ENCODE results near the gene RCAN1.
A peak's percentile ranks its signal among the peaks of the same experiment; 100 is the strongest.
"Not testable (repeated sequence)": the region's sequence is repeated elsewhere in the genome, so short reads cannot be mapped to it uniquely, and the experiment has no call there.

Gene RCAN1

DNA sequence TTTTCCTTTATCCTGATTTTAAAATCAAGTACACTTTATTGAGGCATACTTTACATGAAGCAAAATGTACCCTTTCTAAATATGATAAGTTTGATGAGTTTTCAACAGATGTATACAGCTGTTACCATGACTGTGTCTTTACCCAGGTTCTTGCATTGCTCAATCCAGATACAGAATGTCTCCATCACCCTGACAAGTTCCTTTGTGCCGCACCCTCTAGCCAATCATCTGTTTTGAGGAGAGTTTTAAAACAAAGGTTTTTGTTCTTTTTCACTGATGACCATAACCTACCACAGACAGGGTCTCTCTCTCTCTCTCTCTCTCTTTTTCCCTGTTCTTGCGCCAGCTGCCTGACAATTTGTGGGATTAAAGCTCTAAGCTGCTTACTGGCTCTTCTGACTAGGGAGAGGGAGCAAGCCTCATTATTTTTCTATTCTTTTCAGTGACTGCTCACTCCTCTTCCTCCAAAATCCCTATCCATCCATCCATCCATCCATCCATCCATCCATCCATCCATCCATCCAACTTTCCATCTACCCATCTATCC, 101.7 kb downstream of the RCAN1 start:
- peak; percentile 67 to 72 for DNase-seq

DNA sequence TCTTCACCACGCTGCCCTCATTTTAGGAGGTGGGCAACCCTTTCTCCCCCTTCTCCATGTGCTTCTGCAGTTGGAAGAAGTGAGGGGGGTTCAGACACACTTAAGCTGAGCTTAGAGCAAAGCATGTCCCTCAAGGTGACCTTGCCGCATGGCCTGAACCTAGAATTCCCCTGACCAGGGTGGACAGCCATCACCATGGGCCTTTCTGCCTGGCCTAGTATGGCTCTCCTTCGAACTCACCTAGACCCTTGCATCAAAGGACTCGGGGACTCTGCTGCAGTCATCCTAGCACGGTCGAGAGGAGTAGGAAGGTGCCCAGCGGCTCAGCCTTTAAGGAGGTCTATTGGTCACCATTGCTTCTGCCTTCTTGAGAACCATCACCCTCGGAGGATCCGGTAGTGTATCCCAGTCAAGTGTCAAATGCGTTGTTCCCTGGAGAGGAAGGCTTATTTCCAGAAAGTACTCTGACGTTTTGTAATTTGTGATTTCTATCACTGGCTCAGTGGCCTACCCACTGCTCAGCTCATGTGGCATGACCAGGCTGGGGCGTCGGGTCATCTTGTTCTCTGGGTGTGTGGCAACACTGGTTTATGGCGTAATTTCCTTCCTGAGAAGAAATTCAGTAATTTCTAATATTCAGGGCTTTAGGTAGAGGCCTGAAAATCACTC, 103.0 kb downstream of the RCAN1 start, which contains the start of gene KCNE1:
Gene KCNE1 (minus strand): TSS at position 424 of the 669 bp plus-strand sequence. CDS start 62,576 bp downstream, outside the sequence.
- peak; percentile 98 to 99 for DNase-seq

DNA sequence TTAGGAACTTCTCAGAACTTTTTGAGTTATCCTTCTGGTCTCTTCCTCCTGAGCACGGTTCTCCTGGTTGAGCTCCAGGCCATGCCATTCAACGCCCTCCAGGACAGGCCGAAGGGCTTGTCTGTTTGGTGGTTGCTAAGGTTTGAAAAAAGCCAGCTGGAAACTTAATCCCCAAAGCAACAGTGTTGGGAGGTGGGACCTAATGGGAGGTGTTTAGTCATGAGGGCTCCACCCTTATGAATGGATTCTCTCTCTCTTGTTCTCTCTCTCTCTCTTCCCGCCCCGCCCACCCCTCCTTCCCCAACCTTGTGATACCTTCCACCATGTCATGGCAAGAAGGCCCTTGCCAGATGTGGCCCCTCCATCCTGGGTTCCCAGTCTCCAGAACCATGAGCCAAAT, 103.7 kb downstream of the RCAN1 start:
- DNase-seq: peak; percentile 58 to 64

GRCh38 chr21:34510148-34511142, 104.5 kb downstream of the RCAN1 start:
- DNase-seq: peak; percentile 69 to 74

GRCh38 chr21:34509151-34509550, 105.8 kb downstream of the RCAN1 start:
- DNase-seq: no peak

DNA sequence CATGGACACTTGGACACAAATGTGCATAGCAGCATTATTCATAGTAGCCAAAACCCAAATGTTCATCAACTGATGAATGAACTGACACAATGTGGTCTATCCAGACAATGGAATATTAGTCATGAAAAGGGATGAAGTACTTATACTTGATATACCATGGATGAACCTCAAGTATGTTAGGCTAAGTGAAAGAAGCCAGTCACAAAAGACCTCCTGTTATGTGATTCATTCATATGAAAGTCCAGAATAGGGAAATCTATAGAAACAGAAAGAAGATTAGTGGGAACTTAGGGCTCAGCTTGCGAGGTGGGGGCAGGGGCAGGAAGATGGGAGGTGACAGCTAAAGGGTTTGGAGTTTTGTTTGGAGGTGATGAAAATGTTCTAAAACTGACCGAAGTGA, 110.3 kb downstream of the RCAN1 start:
- DNase-seq: peak; percentile 51 to 65

DNA sequence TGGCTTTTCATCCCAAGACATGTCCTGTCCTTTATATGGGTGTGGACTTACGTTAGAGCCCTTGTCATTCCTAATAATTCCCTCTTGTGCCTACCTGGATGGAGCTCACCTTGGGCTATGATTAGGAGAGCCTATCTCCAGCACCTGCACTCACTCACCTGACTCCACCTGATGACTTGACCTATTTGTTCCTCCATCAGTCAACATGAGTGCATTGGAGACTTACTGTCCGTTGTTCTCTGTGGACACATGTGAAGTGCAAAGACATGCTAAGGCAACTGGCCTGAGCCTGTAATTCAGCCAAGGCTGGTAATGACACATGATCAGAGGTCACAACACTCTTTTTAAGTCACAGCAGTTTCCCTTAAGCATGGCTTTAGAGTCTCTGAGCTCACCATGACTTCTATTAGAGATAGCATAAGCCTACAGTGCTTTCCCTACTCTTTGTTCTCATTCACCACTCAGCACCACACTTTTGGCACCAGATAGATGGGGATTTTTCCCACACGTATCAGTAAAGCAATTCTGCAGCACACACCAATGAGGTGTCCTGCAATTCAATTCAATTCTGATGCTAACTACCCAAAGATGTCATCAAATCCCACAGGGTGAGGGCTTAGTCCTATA, 112.3 kb downstream of the RCAN1 start:
- DNase-seq: no peak

DNA sequence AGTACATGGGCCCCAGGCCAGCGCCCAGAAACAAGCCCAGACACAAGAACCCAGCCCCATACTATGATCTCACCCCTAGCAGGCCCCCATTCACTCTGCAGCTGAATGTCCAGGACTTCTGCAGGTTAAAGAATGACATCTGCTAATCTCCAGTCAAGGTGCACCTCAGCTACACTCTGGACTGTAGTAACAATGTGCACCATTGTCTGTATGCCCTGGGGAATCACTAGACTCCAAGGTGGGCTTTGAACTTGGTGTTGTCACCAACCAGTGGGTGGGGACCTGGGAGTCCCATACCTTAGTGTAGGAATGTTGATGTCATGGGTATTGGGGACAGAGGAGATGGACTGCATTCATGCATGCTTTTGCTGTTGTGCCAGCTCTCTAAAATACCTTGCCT, 113.2 kb downstream of the RCAN1 start:
- DNase-seq: no peak

GRCh38 chr21:34500191-34500590, 114.7 kb downstream of the RCAN1 start:
- DNase-seq: no peak

DNA sequence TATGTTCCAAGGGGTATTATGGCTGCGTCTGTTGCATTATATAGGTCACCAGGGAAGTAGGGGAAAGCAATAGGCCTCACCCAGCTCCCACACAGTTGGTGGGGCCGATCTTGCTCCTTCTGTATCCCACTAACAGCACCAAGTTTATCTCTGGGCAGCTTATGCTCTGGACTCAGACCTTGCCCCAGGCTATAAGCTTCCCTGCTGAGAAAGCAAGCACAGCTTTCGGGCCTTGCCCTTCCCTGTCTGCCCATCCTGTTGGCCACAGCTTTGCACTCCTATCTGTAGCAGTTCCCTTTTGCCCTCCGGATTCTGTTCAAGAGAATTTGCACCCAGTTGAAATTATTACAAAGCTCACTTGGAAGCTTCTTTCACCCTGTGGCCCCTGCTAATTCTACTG, 115.8 kb downstream of the RCAN1 start:
- DNase-seq: no peak

GRCh38 chr21:34498623-34499022, 116.3 kb downstream of the RCAN1 start:
- no peak for DNase-seq

DNA sequence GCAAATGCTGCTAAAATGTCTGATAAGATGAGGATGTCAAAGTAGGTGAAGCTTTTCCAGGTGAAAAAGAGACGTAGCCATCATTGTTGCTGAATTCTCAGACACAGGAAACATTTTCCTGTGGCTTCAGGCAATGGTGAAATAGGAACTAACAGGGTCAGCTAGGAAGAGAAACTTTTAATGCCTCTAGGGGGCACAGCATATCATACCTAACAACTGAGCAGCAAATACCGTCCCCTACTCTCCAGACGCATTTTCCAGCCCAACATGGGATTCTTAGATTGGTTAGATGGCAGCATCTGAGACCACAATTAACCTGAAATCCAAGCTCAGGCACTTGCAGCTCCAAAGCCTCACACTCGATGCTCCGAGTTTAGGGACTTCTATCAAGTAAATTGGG, 131.1 kb downstream of the RCAN1 start:
- DNase-seq: not testable (repeated sequence)

DNA sequence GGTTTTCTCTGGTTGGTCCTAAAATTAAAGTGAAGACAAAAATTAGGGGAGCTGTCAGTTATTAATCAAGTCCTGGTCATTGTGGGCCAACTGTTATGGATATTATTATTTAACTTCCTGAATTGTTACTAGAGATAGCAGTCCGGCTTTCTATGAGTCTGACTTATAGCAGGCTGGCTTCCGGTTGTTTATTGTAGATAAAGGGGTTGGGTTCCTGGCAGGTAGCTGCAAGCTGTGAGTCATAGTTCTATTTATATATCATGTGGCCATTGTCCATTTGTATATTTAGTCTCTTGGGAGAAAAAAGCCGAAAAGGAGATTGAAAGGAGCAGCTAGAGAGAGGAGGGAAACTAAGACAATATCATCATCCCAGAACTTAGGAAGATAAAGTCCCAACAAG, 131.5 kb downstream of the RCAN1 start:
- not testable (repeated sequence) for DNase-seq

GRCh38 chr21:34467333-34467732, 147.6 kb downstream of the RCAN1 start:
- DNase-seq: not testable (repeated sequence)

Measured in inflammatory macrophage treated with lipopolysaccharide for 1 hour (primary cell).